HAP-1 (cell line): ENCODE measurements around the gene RPL4.
A peak's percentile ranks its signal among the peaks of the same experiment; 100 is the strongest.
"Not testable (repeated sequence)": the region's sequence is repeated elsewhere in the genome, so short reads cannot be mapped to it uniquely, and the experiment has no call there.

Experiments
- DNase-seq, 2 experiments: peaks; one replicate each; pipeline ENCODE4 v3.0.0-alpha.2; 2016 to 2020; ENCODE audit warnings: low spot score in 2 of 2
- H3K27me3 ChIP-seq: fragments of 250-450 bp; sonication (Bioruptor Pico); 2 replicates; pipeline ENCODE4 v1.5.1; 2020; ENCODE audit warnings: low read depth, mild to moderate bottlenecking, moderate library complexity
- H3K36me3 ChIP-seq: fragments of 250-450 bp; sonication (Bioruptor Pico); replicated peaks from 2 replicates; pipeline ENCODE4 v1.5.1; 2020; ENCODE audit warnings: mild to moderate bottlenecking
- H3K4me1 ChIP-seq: fragments of 250-450 bp; sonication (Bioruptor Pico); 2 replicates; pipeline ENCODE4 v1.5.1; 2020; ENCODE audit warnings: mild to moderate bottlenecking
- H3K4me3 ChIP-seq: fragments of 250-450 bp; sonication (Bioruptor Pico); 2 replicates; pipeline ENCODE4 v1.5.1; 2020; ENCODE audit warnings: mild to moderate bottlenecking, moderate library complexity
- H3K9me3 ChIP-seq: fragments of 250-450 bp; sonication (Bioruptor Pico); 2 replicates; pipeline ENCODE4 v1.5.1; 2020; ENCODE audit warnings: mild to moderate bottlenecking, moderate library complexity
- in situ Hi-C: fragments of 300-500 bp; cut with MboI; formaldehyde crosslinking; loops from 3 replicates; pipeline ENCODE4 v1.14.3; 2020; ENCODE audit warnings: low sequenced_read_pairs, inconsistent platforms, mixed read lengths

The RPL4 gene

DNA sequence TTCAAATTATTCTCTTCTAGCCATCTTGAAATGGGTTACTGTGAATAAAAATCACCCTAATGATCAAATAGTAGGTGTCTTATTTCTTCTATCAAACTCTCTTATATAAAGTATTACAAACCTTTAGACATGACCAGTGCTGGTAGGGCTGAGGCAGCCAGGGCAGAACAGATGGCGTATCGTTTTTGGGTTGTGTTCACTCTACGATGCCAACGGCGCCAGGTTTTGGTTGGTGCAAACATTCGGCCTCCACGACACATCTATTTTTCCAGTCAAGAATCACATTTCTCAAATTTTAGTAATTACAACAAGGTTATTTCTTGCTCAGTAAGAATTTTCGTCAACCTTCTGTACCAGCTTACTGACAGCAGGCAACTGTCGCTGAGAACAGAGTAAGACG lies 2.2 kb downstream of the RPL4 start:
- H3K4me3 ChIP-seq = peak overlapping the region; percentile 92
- H3K27me3 ChIP-seq = no peaks in the 10 kb centered on the region
- H3K36me3 ChIP-seq = peaks cover 71% of the 10 kb centered on the region
- H3K9me3 ChIP-seq = no peaks in the 10 kb centered on the region
- in situ Hi-C loops = no loop called here
- H3K4me1 ChIP-seq = peaks cover 14% of the 10 kb centered on the region
- DNase-seq = no peak

DNA sequence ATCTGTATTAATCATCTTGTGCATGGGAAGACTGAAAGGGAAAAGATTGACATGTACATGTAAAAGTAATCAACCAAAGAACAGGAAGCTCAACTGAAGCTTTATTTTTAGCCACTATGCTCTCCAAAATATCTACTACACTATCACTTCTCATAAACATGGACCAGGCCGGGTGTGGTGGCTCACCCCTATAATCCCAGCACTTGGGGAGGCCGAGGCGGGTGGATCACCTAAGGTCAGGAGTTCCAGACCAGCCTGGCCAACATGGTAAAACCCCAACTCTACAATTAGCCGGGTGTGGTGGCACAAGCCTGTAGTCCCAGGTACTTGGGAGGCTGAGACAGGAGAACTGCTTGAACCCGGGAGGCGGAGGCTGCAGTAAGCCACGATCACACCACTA lies 4.3 kb downstream of the RPL4 start:
- in situ Hi-C loops, H3K27me3 ChIP-seq, H3K4me3 ChIP-seq, H3K9me3 ChIP-seq: not testable (repeated sequence)
- Histone ChIP-seq H3K4me1 (peaks cover 16% of the 10 kb centered on the region), H3K36me3 (peaks cover 81% of the 10 kb centered on the region)
- peak in 1 of 2 experiments; percentile 17 for DNase-seq

GRCh38 chr15:66498501-66499386 lies 5.9 kb downstream of the RPL4 start:
- Histone ChIP-seq H3K27me3 (no peaks in the 10 kb centered on the region), H3K36me3 (peaks cover 89% of the 10 kb centered on the region), H3K4me1 (peaks cover 16% of the 10 kb centered on the region), H3K4me3 (no peak overlapping the region), H3K9me3 (no peaks in the 10 kb centered on the region)
- in situ Hi-C loops = loop anchor here (5.0 kb wide), 1 partner anchor 111 kb away; the partner anchor contains the start of gene MAP2K1
- DNase-seq = peak; percentile 26 to 71

- in situ Hi-C loops = loop anchor here (5.0 kb wide), 1 partner anchor 110 kb away; the partner anchor contains the start of gene MAP2K1
Measured at GRCh38 chr15:66497502-66498455, 6.9 kb downstream of the RPL4 start, which contains the start of gene SNAPC5. Gene SNAPC5 (minus strand): TSS chr15:66497762. CDS start chr15:66497731, 31 bp downstream.

GRCh38 chr15:66496951-66497501 lies 7.6 kb downstream of the RPL4 start:
- Histone ChIP-seq H3K4me1 (peaks cover 11% of the 10 kb centered on the region), H3K27me3 (no peaks in the 10 kb centered on the region), H3K9me3 (no peaks in the 10 kb centered on the region), H3K36me3 (peaks cover 89% of the 10 kb centered on the region), H3K4me3 (peak overlapping the region; percentile 87)
- in situ Hi-C loops = loop anchor here (5.0 kb wide), 1 partner anchor 110 kb away; the partner anchor contains the start of gene MAP2K1
- peak in 1 of 2 experiments; percentile 53 for DNase-seq

More at GRCh38 chr15:66497502-66498455, 6.9 kb downstream of the RPL4 start, which contains the start of gene SNAPC5:
- Histone ChIP-seq H3K4me3 (peak within 1 kb of the TSS; percentile 87), H3K36me3 (peaks cover 89% of the 10 kb centered on the region), H3K4me1 (peaks cover 16% of the 10 kb centered on the region), H3K9me3 (no peaks in the 10 kb centered on the region), H3K27me3 (no peaks in the 10 kb centered on the region)
- DNase-seq = peak; percentile 98 to 100

- Histone ChIP-seq H3K36me3 (peaks cover 85% of the 10 kb centered on the region), H3K27me3 (no peaks in the 10 kb centered on the region), H3K4me1 (peaks cover 4% of the 10 kb centered on the region; the same call in 1 of the 2 replicates), H3K4me3 (no peak overlapping the region), H3K9me3 (no peaks in the 10 kb centered on the region)
- DNase-seq = peak in 1 of 2 experiments; percentile 9
- in situ Hi-C loops = no loop called here
Measured at GRCh38 chr15:66494262-66494661, 10.4 kb downstream of the RPL4 start.

GRCh38 chr15:66491846-66492245 lies 12.8 kb downstream of the RPL4 start:
- DNase-seq = peak in 1 of 2 experiments; percentile 10
- peaks cover 4% of the 10 kb centered on the region; the same call in 1 of the 2 replicates for H3K4me1 ChIP-seq
- no peaks in the 10 kb centered on the region for H3K9me3 ChIP-seq
- in situ Hi-C loops = no loop called here
- no peaks in the 10 kb centered on the region for H3K27me3 ChIP-seq
- H3K36me3 ChIP-seq = peaks cover 80% of the 10 kb centered on the region
- H3K4me3 ChIP-seq = no peak overlapping the region

DNA sequence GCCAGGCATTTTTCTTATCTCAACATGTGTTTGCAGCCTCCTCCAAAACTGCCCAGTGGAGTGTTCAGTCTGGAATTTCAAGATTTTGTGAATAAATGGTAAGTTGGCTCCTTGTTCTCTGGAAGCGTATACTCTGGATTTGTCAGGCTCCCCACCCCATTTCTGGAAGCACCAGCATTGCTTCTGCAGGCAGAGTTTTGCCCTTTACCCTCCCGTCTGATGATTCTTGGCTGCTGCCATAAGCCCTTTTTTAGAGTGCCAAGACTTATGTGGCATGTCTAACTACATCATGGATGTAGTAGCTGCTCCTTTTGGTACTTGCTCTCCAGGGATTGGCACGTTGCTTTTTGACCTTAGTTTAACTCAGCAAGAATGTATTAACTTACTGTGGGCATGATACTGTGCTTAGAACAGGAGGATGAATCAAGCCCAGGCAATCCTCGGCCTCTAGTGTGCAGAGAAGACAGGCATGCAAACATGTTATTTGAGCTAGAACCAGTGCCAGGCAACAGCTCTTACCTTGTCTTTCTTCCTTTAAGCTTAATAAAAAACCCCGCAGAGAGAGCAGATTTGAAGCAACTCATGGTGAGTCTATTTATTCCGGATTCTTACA lies 15.4 kb downstream of the RPL4 start:
- no peak overlapping the region for H3K4me3 ChIP-seq
- DNase-seq = no peak
- no peaks in the 10 kb centered on the region for H3K4me1 ChIP-seq
- no peaks in the 10 kb centered on the region for H3K9me3 ChIP-seq
- no peaks in the 10 kb centered on the region for H3K27me3 ChIP-seq
- H3K36me3 ChIP-seq = peaks cover 79% of the 10 kb centered on the region
- in situ Hi-C loops = no loop called here

GRCh38 chr15:66488525-66488924 lies 16.1 kb downstream of the RPL4 start:
- Histone ChIP-seq H3K36me3 (peaks cover 71% of the 10 kb centered on the region), H3K4me3 (no peak overlapping the region)
- in situ Hi-C loops = no loop called here

GRCh38 chr15:66486887-66487286 lies 17.8 kb downstream of the RPL4 start:
- no peaks in the 10 kb centered on the region for H3K27me3 ChIP-seq
- no peaks in the 10 kb centered on the region for H3K9me3 ChIP-seq
- in situ Hi-C loops = no loop called here
- H3K4me3 ChIP-seq = no peak overlapping the region
- H3K4me1 ChIP-seq = no peaks in the 10 kb centered on the region
- H3K36me3 ChIP-seq = peaks cover 61% of the 10 kb centered on the region
- no peak for DNase-seq

More at GRCh38 chr15:66488525-66488924, 16.1 kb downstream of the RPL4 start:
- Histone ChIP-seq H3K4me1 (no peaks in the 10 kb centered on the region), H3K27me3 (no peaks in the 10 kb centered on the region), H3K9me3 (no peaks in the 10 kb centered on the region)
- no peak for DNase-seq

DNA sequence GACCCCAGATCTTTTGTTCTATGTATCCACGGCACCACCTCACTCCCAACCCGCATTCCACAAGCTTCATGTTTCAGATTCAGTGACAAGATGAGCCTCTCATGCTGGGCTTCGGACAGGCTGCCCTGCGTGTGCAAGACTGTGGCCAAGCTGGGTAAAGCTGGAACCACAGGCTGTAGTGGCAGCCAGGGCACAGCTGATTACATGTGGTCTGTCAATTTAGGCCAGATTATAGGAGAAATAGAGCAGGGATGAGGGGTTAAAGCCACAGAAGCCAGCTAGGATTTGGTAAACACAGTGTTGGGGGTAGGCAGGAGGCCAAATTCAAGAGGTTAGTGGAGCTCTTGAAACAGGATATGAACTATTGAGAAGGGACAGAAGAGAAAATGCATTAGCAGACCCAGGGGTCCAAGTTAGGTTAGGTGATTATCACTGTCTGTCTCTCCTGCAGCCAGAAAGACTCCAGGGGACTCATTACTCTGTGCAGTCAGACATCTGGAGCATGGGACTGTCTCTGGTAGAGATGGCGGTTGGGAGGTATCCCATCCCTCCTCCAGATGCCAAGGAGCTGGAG lies 20.0 kb downstream of the RPL4 start:
- in situ Hi-C loops = no loop called here
- Histone ChIP-seq H3K4me1 (no peaks in the 10 kb centered on the region), H3K4me3 (no peak overlapping the region), H3K36me3 (peaks cover 52% of the 10 kb centered on the region), H3K27me3 (no peaks in the 10 kb centered on the region), H3K9me3 (no peaks in the 10 kb centered on the region)
- no peak for DNase-seq

DNA sequence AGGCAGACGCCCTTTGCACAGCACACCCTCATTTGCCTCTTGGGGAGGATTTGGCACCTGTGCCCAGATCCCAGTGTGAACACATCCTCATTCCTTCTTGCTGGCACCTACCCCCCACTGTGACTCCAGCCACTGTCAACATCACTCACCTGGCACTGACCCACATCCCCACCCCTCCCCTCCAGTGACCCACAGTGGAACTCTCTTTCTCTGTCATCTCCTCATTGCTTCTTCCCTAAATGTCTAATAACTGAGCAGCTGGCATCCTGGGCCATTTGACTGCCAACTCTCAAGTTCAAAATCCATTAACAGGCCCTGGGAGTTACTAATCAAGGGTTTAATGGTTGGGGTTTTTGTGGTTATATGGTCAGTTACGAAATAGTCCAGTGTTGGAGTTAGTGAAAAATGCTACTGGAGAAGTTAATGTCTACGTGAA lies 21.5 kb downstream of the RPL4 start:
- Histone ChIP-seq H3K4me3 (no peak overlapping the region), H3K9me3 (no peaks in the 10 kb centered on the region), H3K27me3 (no peaks in the 10 kb centered on the region), H3K4me1 (no peaks in the 10 kb centered on the region), H3K36me3 (peaks cover 38% of the 10 kb centered on the region)
- no peak for DNase-seq
- in situ Hi-C loops = no loop called here
